Activated CD8-positive, alpha-beta T cell treated with anti-CD3 and anti-CD28 coated beads for 36 hours (primary cell): ENCODE results near the gene KIAA0753. TPM values are rescaled to one million over a fixed set of nuclear protein-coding genes. Genes with fewer than 3 reads are reported as not detected.

Experiments used
- ATAC-seq: fragments of 200-7000 bp; cut with Tn5 transposase; one replicate; pipeline ENCODE4 v1.10.0; 2021; ENCODE audit warnings: mild to moderate bottlenecking, moderate library complexity
- CTCF ChIA-PET: fragments of 350-600 bp; sonication (Branson Sonifier 250); formaldehyde crosslinking; loops from one replicate; lab custom pipeline; 2021; ENCODE audit warnings: antibody characterized with exemption; lab: Charles Lee
- POLR2A ChIA-PET: fragments of 350-600 bp; sonication (Branson Sonifier 250); formaldehyde crosslinking; loops from one replicate; lab custom pipeline; 2021; ENCODE audit warnings: antibody characterized with exemption; lab: Charles Lee
- DNase-seq: peaks from one replicate; pipeline ENCODE4 v3.0.0-alpha.2; 2020
- H3K27ac Mint-ChIP-seq: one replicate; pipeline ENCODE4 v1.8.0; 2021; ENCODE audit warnings: mild to moderate bottlenecking, mixed read lengths
- H3K27me3 Mint-ChIP-seq: one replicate; pipeline ENCODE4 v1.8.0; 2021; ENCODE audit warnings: mixed read lengths
- H3K36me3 Mint-ChIP-seq: one replicate; pipeline ENCODE4 v1.8.0; 2021; ENCODE audit warnings: low read depth, mixed read lengths
- H3K4me1 Mint-ChIP-seq: one replicate; pipeline ENCODE4 v1.8.0; 2021; ENCODE audit warnings: low read depth, mixed read lengths
- H3K4me3 Mint-ChIP-seq: one replicate; pipeline ENCODE4 v1.8.0; 2021; ENCODE audit warnings: mild to moderate bottlenecking, moderate library complexity, mixed read lengths
- H3K9me3 Mint-ChIP-seq: one replicate; pipeline ENCODE4 v1.8.0; 2021; ENCODE audit warnings: mixed read lengths
- CTCF ChIP-seq: fragments of 200-600 bp; IDR thresholded peaks from one replicate; pipeline ENCODE4 v1.8.0; 2022; ENCODE audit warnings: antibody characterized with exemption, mild to moderate bottlenecking
- intact Hi-C: fragments of 100-400 bp; cut with micrococcal nuclease; formaldehyde crosslinking; loops from one replicate; pipeline ENCODE4 v1.10.0; 2022
- total RNA-seq, 2 experiments: library from RNA; stranded (reverse); gene quantifications; one replicate each; pipeline ENCODE4 v1.2.3, GENCODE V29; 2021

KIAA0753 gene
- total RNA-seq, 2 experiments from 2014 or later, result 16.5 to 17.3 TPM

DNA sequence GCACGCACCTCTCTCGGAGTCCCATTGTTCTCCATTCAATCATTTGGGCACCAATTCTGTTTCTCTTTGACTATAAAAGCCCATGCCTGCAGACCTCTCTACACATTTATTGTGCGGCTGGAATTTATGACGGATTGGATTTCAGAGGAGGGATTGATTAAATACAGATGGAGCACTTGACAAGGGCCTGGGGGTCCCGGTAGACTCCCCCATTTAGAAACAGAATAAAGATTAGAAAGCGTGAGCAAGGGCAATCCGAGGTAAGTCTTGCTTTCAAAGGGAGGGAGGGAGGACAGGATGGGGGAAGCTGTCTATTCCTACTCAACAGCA is 69.1 kb downstream of the KIAA0753 start:
- Mint-ChIP-seq H3K36me3 (no peaks in the 10 kb centered on the region), H3K27me3 (peaks cover 1% of the 10 kb centered on the region), H3K9me3 (no peaks in the 10 kb centered on the region), H3K4me3 (no peak overlapping the region), H3K27ac (no peak overlapping the region), H3K4me1 (peaks cover 13% of the 10 kb centered on the region)
- ChIA-PET POLR2A (no interaction called here), CTCF (no interaction called here)
- no peak for ATAC-seq
- no peak for DNase-seq
- intact Hi-C loops, result no loop called here
- no peak for TF ChIP-seq CTCF

GRCh38 chr17:6570731-6571451 is 69.6 kb downstream of the KIAA0753 start:
- intact Hi-C loops, result no loop called here
- Mint-ChIP-seq H3K4me1 (peaks cover 12% of the 10 kb centered on the region), H3K9me3 (no peaks in the 10 kb centered on the region), H3K36me3 (no peaks in the 10 kb centered on the region), H3K27me3 (peaks cover 1% of the 10 kb centered on the region), H3K4me3 (no peak overlapping the region), H3K27ac (no peak overlapping the region)
- ChIA-PET POLR2A (interaction anchor here (0.6 to 1.4 kb wide), 2 partner anchors 22 to 122 kb away, joined by 3 read pairs; no protein-coding TSS in a partner anchor), CTCF (no interaction called here)
- TF ChIP-seq CTCF, result no peak
- no peak for ATAC-seq
- DNase-seq, result no peak

DNA sequence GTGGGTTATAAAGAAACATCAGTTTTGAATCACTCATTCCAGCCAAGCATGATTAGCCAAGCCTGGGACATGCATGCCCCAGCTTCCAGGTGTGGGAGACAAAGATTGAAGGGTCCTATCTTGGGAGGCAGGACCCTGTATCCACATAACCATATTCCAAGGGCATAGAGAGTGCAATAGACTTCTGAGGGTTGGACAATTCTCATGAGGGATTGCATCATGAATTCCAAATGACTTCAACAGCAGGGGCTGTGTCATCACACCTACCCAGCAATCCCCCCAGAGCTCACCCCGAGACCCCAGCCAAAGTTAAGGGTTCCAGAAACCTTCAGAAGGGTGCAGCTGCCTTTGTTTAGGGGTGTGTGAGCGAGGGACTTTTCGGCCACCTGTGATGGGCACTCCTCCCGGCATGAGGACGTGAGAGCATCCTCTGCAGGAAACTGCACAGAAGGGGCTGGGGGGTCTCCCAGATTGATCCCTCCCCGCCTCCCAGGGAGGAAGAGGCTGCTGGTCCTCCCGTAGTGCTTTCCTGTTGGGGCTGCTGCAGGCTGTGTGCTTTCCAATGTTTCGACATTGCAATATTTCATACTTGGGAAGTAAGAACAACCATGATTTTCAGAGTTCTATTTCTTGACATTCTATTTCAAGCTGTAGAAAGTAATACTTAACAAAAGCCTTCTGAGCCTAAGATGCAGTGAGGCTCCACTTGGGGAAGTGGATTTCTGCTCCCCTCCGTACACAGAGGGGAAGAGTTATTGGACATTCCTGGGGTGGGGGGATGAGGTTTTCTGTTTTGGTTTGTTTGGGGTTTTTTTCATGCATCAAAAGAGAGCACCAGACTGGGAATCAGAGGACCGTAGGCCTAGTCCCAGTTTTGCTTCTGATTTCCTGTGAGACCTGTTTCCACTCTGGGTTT is 70.9 kb downstream of the KIAA0753 start:
- TF ChIP-seq CTCF, result no peak
- Mint-ChIP-seq H3K36me3 (no peaks in the 10 kb centered on the region), H3K27ac (no peak overlapping the region), H3K4me3 (no peak overlapping the region), H3K27me3 (peaks cover 3% of the 10 kb centered on the region), H3K9me3 (no peaks in the 10 kb centered on the region), H3K4me1 (no peaks in the 10 kb centered on the region)
- ATAC-seq (no peak), DNase-seq (no peak)
- ChIA-PET POLR2A (interaction anchor here (1.4 kb wide), 1 partner anchor 21 kb away, joined by 3 read pairs; no protein-coding TSS in a partner anchor), CTCF (interaction anchor here (0.6 kb wide), 1 partner anchor 1227 kb away, joined by 3 read pairs; no protein-coding TSS in a partner anchor)
- intact Hi-C loops, result no loop called here

DNA sequence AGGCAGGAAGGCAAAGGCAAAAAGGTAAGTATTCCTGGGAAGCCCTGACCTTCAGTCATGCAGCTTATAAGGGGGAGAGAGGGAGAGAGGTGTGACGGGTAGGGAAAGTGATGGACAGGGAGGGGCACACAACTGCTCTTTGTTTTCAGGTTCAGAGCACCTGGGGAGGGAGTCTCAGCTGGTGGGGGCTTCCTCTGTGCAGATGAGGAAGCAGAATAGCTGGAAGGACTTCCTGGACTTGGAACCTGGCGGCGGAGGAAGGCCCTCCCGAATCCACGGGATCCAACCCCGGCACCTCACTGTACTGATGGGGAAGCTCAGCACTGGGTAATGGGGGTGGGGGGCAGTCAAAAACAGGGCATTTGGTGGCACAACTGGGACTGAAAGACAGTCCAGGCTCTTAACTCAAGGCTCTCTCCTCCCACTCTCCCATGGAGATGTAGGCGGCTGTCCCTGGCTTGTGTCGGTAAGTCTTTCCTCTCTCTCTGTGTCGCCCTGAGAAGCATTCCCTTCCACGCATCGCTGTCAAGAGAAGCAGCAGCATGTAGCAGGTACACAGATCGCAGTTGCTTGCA is 72.2 kb downstream of the KIAA0753 start:
- H3K27ac Mint-ChIP-seq, result no peak overlapping the region
- intact Hi-C loops, result no loop called here
- ChIA-PET POLR2A (no interaction called here), CTCF (no interaction called here)
- no peak for TF ChIP-seq CTCF
- H3K27me3 Mint-ChIP-seq, result peaks cover 10% of the 10 kb centered on the region
- no peaks in the 10 kb centered on the region for H3K4me1 Mint-ChIP-seq
- ATAC-seq (no peak), DNase-seq (no peak)
- H3K36me3 Mint-ChIP-seq, result no peaks in the 10 kb centered on the region
- H3K9me3 Mint-ChIP-seq, result no peaks in the 10 kb centered on the region
- H3K4me3 Mint-ChIP-seq, result no peak overlapping the region
